Neural progenitor cell (in vitro differentiated cells): ENCODE results near the gene CYB5B. TPM values are rescaled to one million over a fixed set of nuclear protein-coding genes. Genes with fewer than 3 reads are reported as not detected.
"Not testable (repeated sequence)": the region's sequence is repeated elsewhere in the genome, so short reads cannot be mapped to it uniquely, and the experiment has no call there.

ENCODE experiments used
- DNase-seq: peaks from one replicate; pipeline ENCODE4 v3.0.0-alpha.2; 2016; ENCODE audit warnings: low spot score
- H2AFZ ChIP-seq: fragments of 200-600 bp; sonication (generic); replicated peaks from 2 replicates; pipeline ENCODE4 v1.6.1; 2016; ENCODE audit warnings: antibody characterized with exemption
- H3F3A ChIP-seq: fragments of 200-600 bp; sonication (generic); 2 replicates; pipeline ENCODE4 v1.6.1; 2016; ENCODE audit warnings: antibody characterized with exemption, low read depth
- H3K27ac ChIP-seq: fragments of 200-600 bp; sonication (generic); 2 replicates; pipeline ENCODE4 v1.5.1; 2016; ENCODE audit warnings: mild to moderate bottlenecking
- H3K27me3 ChIP-seq: fragments of 200-600 bp; sonication (generic); 2 replicates; pipeline ENCODE4 v1.6.1; 2016; ENCODE audit warnings: mild to moderate bottlenecking, moderate library complexity
- H3K36me3 ChIP-seq: fragments of 200-600 bp; sonication (generic); 2 replicates; pipeline ENCODE4 v1.5.1; 2016
- H3K4me1 ChIP-seq: fragments of 200-600 bp; sonication (generic); 2 replicates; pipeline ENCODE4 v1.6.1; 2016; ENCODE audit warnings: mixed run types
- H3K4me2 ChIP-seq: fragments of 200-600 bp; sonication (generic); 2 replicates; pipeline ENCODE4 v1.6.1; 2016
- H3K4me3 ChIP-seq: fragments of 200-600 bp; sonication (generic); 2 replicates; pipeline ENCODE4 v1.5.1; 2016
- H3K79me2 ChIP-seq: fragments of 200-600 bp; sonication (generic); 2 replicates; pipeline ENCODE4 v1.6.1; 2016; ENCODE audit warnings: low read depth
- H3K9ac ChIP-seq: fragments of 200-600 bp; sonication (generic); 2 replicates; pipeline ENCODE4 v1.6.1; 2016
- H3K9me3 ChIP-seq: fragments of 200-600 bp; sonication (generic); 2 replicates; pipeline ENCODE4 v1.5.1; 2016; ENCODE audit warnings: low read depth
- H4K20me1 ChIP-seq: fragments of 200-600 bp; sonication (generic); 2 replicates; pipeline ENCODE4 v1.6.1; 2016; ENCODE audit warnings: low read depth
- H3K27ac Mint-ChIP-seq: 3 replicates; pipeline ENCODE4 v1.8.0; 2021; ENCODE audit warnings: mixed read lengths
- H3K27me3 Mint-ChIP-seq: 2 replicates; pipeline ENCODE4 v1.8.0; 2022; ENCODE audit warnings: low read depth, mild to moderate bottlenecking, inconsistent platforms, moderate library complexity, mixed read lengths; ENCODE audit not compliant: insufficient read depth
- H3K36me3 Mint-ChIP-seq: 3 replicates; pipeline ENCODE4 v1.8.0; 2021; ENCODE audit warnings: mixed read lengths
- H3K4me1 Mint-ChIP-seq: 3 replicates; pipeline ENCODE4 v1.8.0; 2021; ENCODE audit warnings: mixed read lengths
- H3K4me3 Mint-ChIP-seq: 3 replicates; pipeline ENCODE4 v1.8.0; 2021; ENCODE audit warnings: mild to moderate bottlenecking, moderate library complexity, mixed read lengths
- H3K9me3 Mint-ChIP-seq: 3 replicates; pipeline ENCODE4 v1.8.0; 2020; ENCODE audit warnings: mixed read lengths
- EZH2 ChIP-seq: fragments of 200-600 bp; sonication (generic); IDR thresholded peaks from 2 replicates; pipeline ENCODE4 v1.6.1; 2017; ENCODE audit warnings: antibody characterized with exemption, mild to moderate bottlenecking, moderate library complexity
- EZH2phosphoT487 ChIP-seq: fragments of 200-600 bp; sonication (generic); IDR thresholded peaks from 2 replicates; pipeline ENCODE4 v1.6.1; 2017; ENCODE audit warnings: antibody characterized with exemption
- total RNA-seq: library from RNA; depleted of rRNA; stranded (reverse); fragments of >200 nt; gene quantifications from 2 replicates; pipeline ENCODE4 v1.2.3, GENCODE V29; 2015; ENCODE audit warnings: low replicate concordance
- TF ChIP-seq, protein P1 (sequence below): fragments of 200-600 bp; sonication (generic); IDR thresholded peaks from 2 replicates; pipeline ENCODE4 v1.5.1; 2017; ENCODE audit warnings: antibody characterized with exemption, mild to moderate bottlenecking

CYB5B gene
- total RNA-seq, 1 donor from 2014 or later, result 108 TPM

- H3F3A ChIP-seq, result peaks cover 18% of the 10 kb centered on the region
- no peaks in the 10 kb centered on the region for H3K4me1 ChIP-seq
- H3K4me3 ChIP-seq, result peak overlapping the region; percentile 87
- no peak for DNase-seq
- peak overlapping the region; percentile 90 for H2AFZ ChIP-seq
- no peaks in the 10 kb centered on the region for H4K20me1 ChIP-seq
- Mint-ChIP-seq H3K4me3 (peak overlapping the region; percentile 96), H3K27ac (peak overlapping the region; percentile 85), H3K36me3 (peaks cover 30% of the 10 kb centered on the region), H3K4me1 (peaks cover 18% of the 10 kb centered on the region), H3K9me3 (peaks cover 6% of the 10 kb centered on the region), H3K27me3 (no peaks in the 10 kb centered on the region)
- TF ChIP-seq EZH2, result no peak
- TF ChIP-seq EZH2phosphoT487, result no peak
- TF ChIP-seq, protein P1, sequence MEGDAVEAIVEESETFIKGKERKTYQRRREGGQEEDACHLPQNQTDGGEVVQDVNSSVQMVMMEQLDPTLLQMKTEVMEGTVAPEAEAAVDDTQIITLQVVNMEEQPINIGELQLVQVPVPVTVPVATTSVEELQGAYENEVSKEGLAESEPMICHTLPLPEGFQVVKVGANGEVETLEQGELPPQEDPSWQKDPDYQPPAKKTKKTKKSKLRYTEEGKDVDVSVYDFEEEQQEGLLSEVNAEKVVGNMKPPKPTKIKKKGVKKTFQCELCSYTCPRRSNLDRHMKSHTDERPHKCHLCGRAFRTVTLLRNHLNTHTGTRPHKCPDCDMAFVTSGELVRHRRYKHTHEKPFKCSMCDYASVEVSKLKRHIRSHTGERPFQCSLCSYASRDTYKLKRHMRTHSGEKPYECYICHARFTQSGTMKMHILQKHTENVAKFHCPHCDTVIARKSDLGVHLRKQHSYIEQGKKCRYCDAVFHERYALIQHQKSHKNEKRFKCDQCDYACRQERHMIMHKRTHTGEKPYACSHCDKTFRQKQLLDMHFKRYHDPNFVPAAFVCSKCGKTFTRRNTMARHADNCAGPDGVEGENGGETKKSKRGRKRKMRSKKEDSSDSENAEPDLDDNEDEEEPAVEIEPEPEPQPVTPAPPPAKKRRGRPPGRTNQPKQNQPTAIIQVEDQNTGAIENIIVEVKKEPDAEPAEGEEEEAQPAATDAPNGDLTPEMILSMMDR, result no peak
- H3K27me3 ChIP-seq, result no peaks in the 10 kb centered on the region
- peak overlapping the region; percentile 66 for H3K27ac ChIP-seq
- no peaks in the 10 kb centered on the region for H3K9me3 ChIP-seq
- H3K36me3 ChIP-seq, result peaks cover 11% of the 10 kb centered on the region
- peak overlapping the region; percentile 98 for H3K4me2 ChIP-seq
- peak overlapping the region; percentile 83 for H3K9ac ChIP-seq
- H3K79me2 ChIP-seq, result peaks cover 56% of the 10 kb centered on the region
Observed at GRCh38 chr16:69424935-69425784, 741 bp downstream of the CYB5B start.

DNA sequence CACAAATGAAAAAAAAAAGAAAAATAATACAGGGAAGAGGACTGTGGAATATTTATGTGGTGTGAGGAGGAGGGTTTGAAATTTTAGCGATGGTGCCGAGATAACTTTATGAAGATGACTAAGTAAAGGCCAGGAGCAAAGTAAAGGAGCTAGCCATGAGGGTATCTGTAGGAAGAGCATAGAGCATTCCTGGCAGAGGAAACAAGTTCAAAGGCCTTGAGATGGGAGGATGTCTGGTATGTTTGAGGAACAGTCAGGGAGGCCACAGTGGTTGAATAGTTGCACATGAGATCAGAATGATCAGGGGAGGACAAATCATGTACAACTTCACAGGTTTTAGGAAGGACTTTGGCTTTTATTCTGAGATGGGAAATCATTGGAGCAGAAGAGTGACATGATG lies 4.2 kb downstream of the CYB5B start:
- peaks cover 6% of the 10 kb centered on the region for H3K9me3 Mint-ChIP-seq
- TF ChIP-seq, protein P1, result no peak
- no peak for TF ChIP-seq EZH2
- TF ChIP-seq EZH2phosphoT487, result no peak
- H3K4me1 Mint-ChIP-seq, result peaks cover 16% of the 10 kb centered on the region
- H2AFZ ChIP-seq, result no peak overlapping the region
- no peak overlapping the region for H3K27ac ChIP-seq
- H3K79me2 ChIP-seq, result peaks cover 88% of the 10 kb centered on the region
- no peaks in the 10 kb centered on the region for H3K9me3 ChIP-seq
- no peak overlapping the region for H3K9ac ChIP-seq
- no peak overlapping the region for H3K27ac Mint-ChIP-seq
- H3K36me3 ChIP-seq, result peaks cover 11% of the 10 kb centered on the region
- no peaks in the 10 kb centered on the region for H3K27me3 ChIP-seq
- no peak overlapping the region for H3K4me3 ChIP-seq
- DNase-seq, result no peak
- H3K4me3 Mint-ChIP-seq, result peak overlapping the region; percentile 20
- H3F3A ChIP-seq, result peaks cover 8% of the 10 kb centered on the region
- no peaks in the 10 kb centered on the region for H3K27me3 Mint-ChIP-seq
- no peaks in the 10 kb centered on the region for H3K4me1 ChIP-seq
- H3K4me2 ChIP-seq, result no peak overlapping the region
- H3K36me3 Mint-ChIP-seq, result peaks cover 38% of the 10 kb centered on the region
- peaks cover 13% of the 10 kb centered on the region for H4K20me1 ChIP-seq

- not testable (repeated sequence) for H3K4me3 ChIP-seq, H3K27me3 ChIP-seq
- peak overlapping the region; percentile 20 for H3K4me3 Mint-ChIP-seq
Observed at GRCh38 chr16:69429058-69429640, 4.7 kb downstream of the CYB5B start.

More at GRCh38 chr16:69429058-69429640, 4.7 kb downstream of the CYB5B start:
- Histone ChIP-seq H4K20me1 (peaks cover 14% of the 10 kb centered on the region), H3K79me2 (peaks cover 93% of the 10 kb centered on the region), H3K36me3 (peaks cover 11% of the 10 kb centered on the region)
- H3K27me3 Mint-ChIP-seq, H3F3A ChIP-seq, H3K27ac Mint-ChIP-seq, H3K4me2 ChIP-seq, H3K4me1 ChIP-seq, H3K27ac ChIP-seq, H3K9me3 Mint-ChIP-seq, H3K9ac ChIP-seq, DNase-seq, H2AFZ ChIP-seq, H3K9me3 ChIP-seq: not testable (repeated sequence)
- peaks cover 40% of the 10 kb centered on the region for H3K36me3 Mint-ChIP-seq
- peaks cover 14% of the 10 kb centered on the region for H3K4me1 Mint-ChIP-seq
